ENCODE results near the gene BTNL9. TPM values are rescaled to one million over a fixed set of nuclear protein-coding genes. Genes with fewer than 3 reads are reported as not detected.

BTNL9 gene
- total RNA-seq, 1 donor from 2014 or later = 38.9 TPM

- no peak for ATAC-seq (ENCODE audit: poor library complexity)
- no peak for DNase-seq
- intact Hi-C loops (cut with DNase I) = no loop called here
Measured at GRCh38 chr5:181056431-181056830, 16.4 kb downstream of the BTNL9 start.

- DNase-seq = no peak
- intact Hi-C loops (cut with DNase I) = no loop called here
- no peak for ATAC-seq (ENCODE audit: poor library complexity)
Measured at GRCh38 chr5:181058321-181058720, 18.3 kb downstream of the BTNL9 start.

- intact Hi-C loops (cut with DNase I) = no loop called here
- DNase-seq (no peak), ATAC-seq (ENCODE audit: poor library complexity) (no peak)
Measured at GRCh38 chr5:181058786-181059296, 18.8 kb downstream of the BTNL9 start.

- DNase-seq = no peak
- ATAC-seq (ENCODE audit: poor library complexity) = no peak
- intact Hi-C loops (cut with DNase I) = no loop called here
Measured at GRCh38 chr5:181059297-181060230, 19.5 kb downstream of the BTNL9 start.

GRCh38 chr5:181060231-181060590 is 20.1 kb downstream of the BTNL9 start:
- DNase-seq (no peak), ATAC-seq (ENCODE audit: poor library complexity) (no peak)
- intact Hi-C loops (cut with DNase I) = no loop called here

- intact Hi-C loops (cut with DNase I) = no loop called here
- DNase-seq = no peak
- ATAC-seq (ENCODE audit: poor library complexity) = no peak
Measured at GRCh38 chr5:181060924-181061323, 20.9 kb downstream of the BTNL9 start.

- intact Hi-C loops (cut with DNase I) = no loop called here
- no peak for ATAC-seq (ENCODE audit: poor library complexity)
- no peak for DNase-seq
Measured at GRCh38 chr5:181061645-181062044, 21.6 kb downstream of the BTNL9 start.

- DNase-seq (no peak), ATAC-seq (ENCODE audit: poor library complexity) (no peak)
- intact Hi-C loops (cut with DNase I) = no loop called here
Measured at GRCh38 chr5:181062631-181063030, 22.6 kb downstream of the BTNL9 start.

- intact Hi-C loops (cut with DNase I) = no loop called here
- no peak for DNase-seq
- ATAC-seq (ENCODE audit: poor library complexity) = no peak
Measured at GRCh38 chr5:181063514-181063913, 23.4 kb downstream of the BTNL9 start.

- DNase-seq (no peak), ATAC-seq (ENCODE audit: poor library complexity) (no peak)
- intact Hi-C loops (cut with DNase I) = no loop called here
Measured at GRCh38 chr5:181064987-181065386, 24.9 kb downstream of the BTNL9 start.

GRCh38 chr5:181069767-181070491 is 29.9 kb downstream of the BTNL9 start:
- intact Hi-C loops (cut with DNase I) = no loop called here
- ATAC-seq (ENCODE audit: poor library complexity) (no peak), DNase-seq (no peak)

- intact Hi-C loops (cut with DNase I) = no loop called here
- DNase-seq (no peak), ATAC-seq (ENCODE audit: poor library complexity) (no peak)
Measured at GRCh38 chr5:181070523-181070922, 30.5 kb downstream of the BTNL9 start.

- intact Hi-C loops (cut with DNase I) = no loop called here
- ATAC-seq (ENCODE audit: poor library complexity) = no peak
- no peak for DNase-seq
Measured at GRCh38 chr5:181071257-181071656, 31.2 kb downstream of the BTNL9 start.

GRCh38 chr5:181076920-181077319 is 36.9 kb downstream of the BTNL9 start:
- DNase-seq (no peak), ATAC-seq (ENCODE audit: poor library complexity) (no peak)
- intact Hi-C loops (cut with DNase I) = no loop called here

GRCh38 chr5:181081989-181082388 is 41.9 kb downstream of the BTNL9 start:
- DNase-seq (no peak), ATAC-seq (ENCODE audit: poor library complexity) (no peak)
- intact Hi-C loops (cut with DNase I) = no loop called here

GRCh38 chr5:181084621-181085195 is 44.6 kb downstream of the BTNL9 start:
- ATAC-seq (ENCODE audit: poor library complexity) (no peak), DNase-seq (no peak)
- intact Hi-C loops (cut with DNase I) = no loop called here

GRCh38 chr5:181086026-181086883 is 46.2 kb downstream of the BTNL9 start:
- DNase-seq (no peak), ATAC-seq (ENCODE audit: poor library complexity) (no peak)
- intact Hi-C loops (cut with DNase I) = no loop called here

- intact Hi-C loops (cut with DNase I) = no loop called here
- no peak for ATAC-seq (ENCODE audit: poor library complexity)
- DNase-seq = no peak
Measured at GRCh38 chr5:181086884-181087205, 46.8 kb downstream of the BTNL9 start.

GRCh38 chr5:181087309-181087708 is 47.2 kb downstream of the BTNL9 start:
- ATAC-seq (ENCODE audit: poor library complexity) (no peak), DNase-seq (no peak)
- intact Hi-C loops (cut with DNase I) = no loop called here

All from Right ventricle myocardium superior (tissue), 1 donor.